GM08714 (cell line): ENCODE measurements around the gene TNFRSF13B.

ENCODE experiments used
- H3K4me3 ChIP-seq: fragments of 200-500 bp; sonication (Bioruptor generic); 2 replicates; pipeline ENCODE4 v1.5.1; 2014; ENCODE audit warnings: mild to moderate bottlenecking, low read length, inconsistent platforms
- ZNF274 ChIP-seq: IDR thresholded peaks from 2 replicates; pipeline ENCODE4 v1.6.1; 2012; ENCODE audit warnings: mild to moderate bottlenecking, low read depth, low read length

TNFRSF13B gene

DNA sequence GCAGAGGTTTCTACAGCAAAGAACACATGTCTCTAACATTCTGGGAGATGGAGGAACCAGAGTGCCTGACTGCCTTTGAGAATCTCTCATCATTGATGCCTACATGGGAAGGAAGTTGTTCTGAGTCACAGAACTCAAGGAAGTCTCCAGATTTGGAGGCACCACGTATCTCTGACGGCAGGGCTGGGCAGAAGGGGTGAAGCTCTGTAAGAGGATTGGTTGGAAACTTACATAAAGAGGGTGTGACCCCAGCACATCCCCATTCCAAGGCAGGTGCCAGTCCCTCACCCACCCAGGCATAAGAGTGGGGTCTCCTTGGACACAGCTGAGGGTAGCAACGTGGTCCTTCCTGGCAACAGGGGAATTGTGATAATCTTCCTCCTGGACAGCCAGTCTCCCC, 17.4 kb downstream of the TNFRSF13B start:
- no peak for TF ChIP-seq ZNF274
- no peak overlapping the region for H3K4me3 ChIP-seq

- no peak overlapping the region for H3K4me3 ChIP-seq
- TF ChIP-seq ZNF274 = no peak
Observed at GRCh38 chr17:16953841-16954240, 18.1 kb downstream of the TNFRSF13B start.

DNA sequence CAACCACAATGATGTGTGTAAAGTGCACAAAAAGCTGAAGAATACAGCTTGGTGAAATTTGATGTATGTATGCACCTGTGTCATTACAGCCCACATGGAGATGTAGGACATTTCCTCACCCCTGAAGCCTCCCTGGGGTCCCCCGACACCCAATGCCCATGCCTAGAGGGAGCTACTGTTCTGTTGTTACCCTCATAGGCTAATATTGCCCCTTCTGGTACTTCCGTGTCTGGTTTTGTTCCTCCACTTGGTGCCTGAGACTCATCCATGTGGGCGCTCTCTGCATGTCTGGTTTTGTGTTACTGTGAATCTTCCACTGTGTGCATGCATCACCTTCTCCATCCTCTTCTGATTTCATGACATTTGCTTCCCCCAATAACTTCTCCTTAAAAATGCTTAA, 18.6 kb downstream of the TNFRSF13B start:
- no peak for TF ChIP-seq ZNF274
- H3K4me3 ChIP-seq = no peak overlapping the region

DNA sequence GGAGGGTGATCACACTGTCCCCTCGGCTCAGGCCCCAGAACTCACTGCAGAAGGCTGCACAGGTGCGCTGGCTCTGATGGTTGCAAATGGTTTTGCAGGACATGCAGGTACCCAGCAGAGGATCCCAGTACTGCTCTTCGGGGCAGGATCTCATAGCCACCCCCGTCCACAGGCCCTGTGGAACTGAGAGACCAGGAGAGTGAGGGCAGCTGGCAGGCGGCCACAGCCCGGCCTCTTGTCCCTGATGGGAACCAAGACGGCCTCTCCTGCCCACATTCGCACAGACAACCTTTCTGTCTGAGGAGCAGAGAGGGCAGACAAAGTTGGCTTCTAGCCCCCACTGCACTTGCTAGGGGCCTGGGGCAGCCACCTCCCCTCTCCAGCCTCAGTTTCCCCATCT, 19.5 kb downstream of the TNFRSF13B start:
- no peak overlapping the region for H3K4me3 ChIP-seq
- TF ChIP-seq ZNF274 = no peak

- H3K4me3 ChIP-seq = no peak overlapping the region
- TF ChIP-seq ZNF274 = no peak
Observed at GRCh38 chr17:16950488-16950887, 21.4 kb downstream of the TNFRSF13B start.

DNA sequence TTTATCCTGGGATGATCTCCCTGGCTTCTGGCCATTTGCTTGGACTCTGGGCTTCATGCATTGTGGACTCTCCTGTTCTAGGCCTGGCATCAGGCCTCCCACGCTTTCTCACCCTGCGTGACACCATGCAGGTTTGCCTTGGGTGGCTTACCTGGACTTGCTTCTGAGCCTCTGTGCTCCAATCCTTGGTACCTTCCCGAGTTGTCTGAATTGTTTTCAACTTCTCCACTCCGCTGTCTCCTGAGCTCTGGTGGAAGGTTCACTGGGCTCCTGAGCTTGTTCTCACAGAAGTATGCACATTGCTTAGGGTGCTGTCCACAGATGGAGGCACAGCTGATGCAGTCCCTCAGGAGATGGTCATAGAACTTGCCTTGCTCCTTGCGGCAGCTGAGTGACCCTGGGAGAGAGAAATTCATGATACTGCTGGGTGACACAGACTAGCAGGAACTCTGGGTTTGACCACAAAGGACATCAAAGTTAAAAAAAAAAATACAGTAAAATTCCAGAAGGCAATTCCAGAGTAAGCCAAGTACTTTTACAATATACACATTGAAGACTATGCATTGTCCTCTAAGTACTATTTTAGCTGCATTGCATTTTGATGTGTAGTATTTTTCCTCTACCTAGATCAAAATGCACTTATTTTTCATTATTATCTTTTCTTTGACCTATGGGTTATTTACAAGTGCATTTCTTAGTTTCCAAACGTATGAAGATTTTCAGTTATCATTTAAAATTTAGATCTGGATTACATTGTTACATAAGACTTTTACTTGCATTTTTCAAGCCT, 23.1 kb downstream of the TNFRSF13B start:
- H3K4me3 ChIP-seq = no peak overlapping the region
- no peak for TF ChIP-seq ZNF274

DNA sequence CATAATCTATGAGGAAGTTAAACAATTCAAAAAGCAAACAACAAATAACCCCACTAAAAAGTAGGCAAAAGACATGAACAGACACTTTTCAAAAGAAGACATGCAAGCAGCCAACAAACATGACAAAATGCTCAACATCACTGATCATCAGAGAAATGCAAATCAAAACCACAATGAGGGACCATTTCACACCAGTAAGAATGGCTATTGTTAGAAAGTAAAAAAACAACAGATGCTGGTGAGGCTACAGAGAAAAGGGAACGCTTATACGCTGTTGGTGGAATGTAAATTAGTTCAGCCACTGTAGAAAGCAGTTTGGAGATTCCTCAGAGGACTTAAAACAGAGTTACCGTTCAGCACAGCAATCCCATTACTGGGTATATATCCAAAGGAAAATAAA, 24.4 kb downstream of the TNFRSF13B start:
- H3K4me3 ChIP-seq = no peak overlapping the region
- no peak for TF ChIP-seq ZNF274

DNA sequence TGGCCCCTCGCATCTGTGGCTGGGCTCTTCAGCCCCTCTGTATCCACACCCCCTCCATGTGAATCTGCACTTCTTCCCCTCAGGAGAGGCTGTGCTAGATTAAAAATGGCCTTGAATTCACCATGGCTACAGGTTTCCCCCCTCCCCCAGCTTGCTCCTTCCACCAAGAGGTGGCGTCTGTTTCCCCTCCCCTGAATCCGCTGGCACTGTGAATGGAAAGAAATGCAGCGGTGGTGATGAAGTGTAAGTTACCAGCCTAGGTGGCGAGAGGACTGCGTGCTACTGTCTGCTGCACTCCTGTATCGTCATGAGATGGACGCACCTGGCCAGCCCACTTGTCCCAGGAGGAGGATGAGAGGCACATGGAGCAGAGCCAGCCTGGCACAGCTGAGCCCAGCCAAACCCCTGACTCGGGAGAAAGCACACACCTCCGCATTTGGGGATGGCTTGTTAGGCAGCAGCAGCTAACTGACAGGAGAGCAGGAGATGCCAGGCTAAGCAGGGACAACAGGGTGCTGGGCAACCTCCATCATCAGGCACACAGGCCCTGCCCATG, 26.2 kb downstream of the TNFRSF13B start:
- H3K4me3 ChIP-seq = no peak overlapping the region
- TF ChIP-seq ZNF274 = no peak

- TF ChIP-seq ZNF274 = no peak
Observed at GRCh38 chr17:16945136-16945482, 26.8 kb downstream of the TNFRSF13B start.

GRCh38 chr17:16944334-16945135, 27.4 kb downstream of the TNFRSF13B start:
- TF ChIP-seq ZNF274 = no peak
- no peak overlapping the region for H3K4me3 ChIP-seq

More at GRCh38 chr17:16945136-16945482, 26.8 kb downstream of the TNFRSF13B start:
- H3K4me3 ChIP-seq = no peak overlapping the region

DNA sequence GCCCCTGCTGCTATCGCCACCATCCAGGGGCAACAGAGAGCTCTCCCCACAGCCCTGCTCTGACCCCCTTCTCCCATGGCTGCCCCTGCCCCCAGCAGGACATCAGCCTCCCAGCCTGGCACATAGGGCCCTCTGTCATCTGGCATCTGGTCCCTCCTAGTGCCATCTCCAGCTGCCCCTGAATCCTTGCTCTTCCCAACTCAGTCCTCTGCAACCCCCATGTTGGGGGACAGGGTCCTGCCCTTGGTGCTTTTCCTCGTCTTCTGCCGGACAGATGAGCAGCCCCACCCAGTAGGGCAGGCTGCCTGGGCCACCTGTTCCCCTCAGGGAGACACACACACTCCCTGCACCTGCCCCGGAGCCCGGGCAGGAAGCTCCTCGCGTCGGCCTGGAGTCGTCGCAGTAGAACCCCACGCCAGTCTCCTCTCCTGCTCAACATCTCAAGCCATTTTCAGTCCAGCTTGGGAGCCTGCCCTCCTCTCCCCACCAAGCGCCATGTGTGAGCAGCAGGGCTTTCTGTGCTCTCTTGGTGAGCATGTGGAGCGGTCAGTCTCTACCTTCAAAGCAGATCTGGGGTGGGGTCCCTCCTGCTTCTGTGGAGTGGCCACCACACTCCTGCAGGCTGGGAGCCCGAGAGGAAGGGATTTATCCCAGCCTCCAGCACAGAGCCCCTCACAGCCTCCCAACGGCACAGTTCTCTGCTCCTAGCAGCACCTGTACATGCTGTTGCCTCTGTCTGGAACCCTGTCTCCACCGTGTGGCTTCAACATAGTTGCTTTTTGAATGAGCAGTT, 28.2 kb downstream of the TNFRSF13B start:
- no peak for TF ChIP-seq ZNF274
- no peak overlapping the region for H3K4me3 ChIP-seq

GRCh38 chr17:16943032-16943352, 28.9 kb downstream of the TNFRSF13B start:
- no peak for TF ChIP-seq ZNF274
- no peak overlapping the region for H3K4me3 ChIP-seq

GRCh38 chr17:16942141-16943031, 29.5 kb downstream of the TNFRSF13B start:
- TF ChIP-seq ZNF274 = no peak
- H3K4me3 ChIP-seq = no peak overlapping the region
